A549 treated with AZD9567 at 1 μM for 4 hours (cell line): ENCODE results near the gene SUDS3. TPM values are rescaled to one million over a fixed set of nuclear protein-coding genes. Genes with fewer than 3 reads are reported as not detected.

Experiments used
- total RNA-seq: library from RNA; stranded (reverse); fragments of 200-300 nt; extraction: Qiagen RNA extraction; gene quantifications from 5 replicates; pipeline ENCODE4 v1.2.3, GENCODE V29; 2022; ENCODE audit not compliant: insufficient read depth

Gene SUDS3, protein sequence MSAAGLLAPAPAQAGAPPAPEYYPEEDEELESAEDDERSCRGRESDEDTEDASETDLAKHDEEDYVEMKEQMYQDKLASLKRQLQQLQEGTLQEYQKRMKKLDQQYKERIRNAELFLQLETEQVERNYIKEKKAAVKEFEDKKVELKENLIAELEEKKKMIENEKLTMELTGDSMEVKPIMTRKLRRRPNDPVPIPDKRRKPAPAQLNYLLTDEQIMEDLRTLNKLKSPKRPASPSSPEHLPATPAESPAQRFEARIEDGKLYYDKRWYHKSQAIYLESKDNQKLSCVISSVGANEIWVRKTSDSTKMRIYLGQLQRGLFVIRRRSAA
- 12.8 to 24.4 TPM (median 14.5 TPM) in 5 replicates for total RNA-seq

DNA sequence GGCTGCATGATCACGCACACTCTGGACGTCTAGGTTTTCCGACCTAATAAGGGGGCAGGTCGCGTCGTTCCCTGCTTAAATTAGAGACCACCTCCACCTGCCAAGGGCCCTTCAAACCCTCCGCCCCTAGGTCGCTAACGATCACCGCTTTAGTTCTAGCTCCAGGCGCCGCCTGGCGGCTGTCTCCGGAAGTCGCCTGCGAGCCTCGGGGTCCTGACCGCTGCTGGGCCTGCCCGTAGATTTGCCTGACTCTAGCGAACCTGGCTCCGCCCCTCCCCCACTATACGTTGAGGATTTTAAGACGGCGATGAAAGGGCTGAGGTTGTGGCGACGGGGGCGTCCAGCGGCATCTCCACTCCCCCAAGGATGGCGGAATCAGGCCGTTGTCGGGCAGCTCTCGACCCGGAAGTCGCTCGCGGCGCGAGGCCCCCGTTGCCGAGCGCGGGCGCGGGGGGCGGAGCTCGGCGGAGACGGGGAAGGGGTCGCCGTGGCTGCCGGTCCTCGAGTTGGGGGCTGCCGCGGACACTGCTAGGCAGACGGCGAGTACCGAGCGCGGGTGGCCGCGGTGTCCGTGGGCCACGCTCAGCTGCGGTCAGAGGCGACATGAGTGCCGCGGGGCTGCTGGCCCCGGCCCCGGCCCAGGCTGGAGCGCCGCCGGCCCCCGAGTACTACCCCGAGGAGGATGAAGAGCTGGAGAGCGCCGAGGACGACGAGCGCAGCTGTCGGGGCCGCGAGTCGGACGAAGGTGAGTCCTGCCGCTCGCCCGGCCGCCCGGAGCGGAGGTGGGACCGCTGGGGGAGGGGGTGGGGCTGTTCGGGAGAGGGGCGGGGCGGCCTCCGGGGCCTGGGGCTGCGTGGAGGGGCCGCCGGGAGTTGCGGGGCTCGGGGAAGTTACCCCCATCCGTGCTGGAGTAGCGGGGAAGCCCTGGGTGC, at the start of gene SUDS3:
Gene SUDS3 (plus strand): TSS at position 467 of the 932 bp plus-strand sequence. CDS start 137 bp downstream, at position 604.

DNA sequence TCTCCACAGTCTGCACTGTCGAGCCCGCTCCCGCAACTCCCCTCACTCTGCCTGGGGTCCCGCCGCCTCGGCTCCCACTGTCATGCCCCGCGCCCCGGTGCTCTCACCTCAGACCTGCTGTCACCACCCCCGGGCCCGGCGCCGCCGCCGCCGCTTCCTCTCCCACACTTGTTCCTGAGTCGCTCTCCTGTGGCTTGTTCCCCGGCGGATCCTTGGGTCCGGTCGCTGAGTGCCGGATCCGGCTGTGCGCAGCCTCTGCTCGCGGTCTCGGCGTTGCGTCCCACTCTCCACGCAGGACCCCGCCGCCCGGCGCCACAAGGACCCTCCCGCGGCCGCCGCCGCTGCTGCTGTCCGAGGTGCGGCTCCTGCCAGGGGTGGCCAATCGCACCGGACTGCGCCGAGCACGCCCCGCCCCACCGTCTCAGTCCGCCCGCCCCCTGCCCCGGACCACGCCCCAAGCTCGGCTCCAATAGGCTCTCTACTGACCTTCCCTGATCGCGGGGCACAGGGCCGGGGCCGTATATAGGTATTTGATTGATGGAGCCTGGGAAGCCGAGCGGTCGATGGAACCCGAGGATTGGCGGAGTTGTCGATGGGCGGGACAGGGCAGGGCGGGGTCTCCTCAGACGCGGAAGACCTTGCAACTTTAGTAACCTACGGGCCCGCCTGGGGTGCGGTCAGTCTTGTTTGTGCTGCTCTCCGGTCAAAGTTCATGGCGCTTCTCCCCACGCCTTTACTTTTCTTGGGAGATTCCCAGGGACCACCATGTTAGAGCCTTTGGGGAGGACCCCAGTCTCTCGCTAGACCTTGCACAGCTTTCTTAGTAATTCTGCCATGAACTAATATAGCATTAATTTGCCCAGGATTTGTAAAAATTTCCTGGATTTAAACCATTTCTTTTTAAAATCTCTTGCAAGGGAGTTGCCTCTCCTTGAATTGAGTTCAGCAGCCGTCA, 3.5 kb upstream of the SUDS3 start, which contains the start of gene TAOK3:
Gene TAOK3 (minus strand): TSS at position 367 of the 955 bp plus-strand sequence. CDS start 117,340 bp downstream, outside the sequence.

Other genes starting within 250 kb of the SUDS3 start
- 267 to 296 TPM (median 289 TPM) in 5 replicates for gene PEBP1, start 240.4 kb upstream of the SUDS3 start, total RNA-seq
- 8.7 to 24.2 TPM (median 10.2 TPM) in 5 replicates for gene TAOK3, start 3.6 kb upstream of the SUDS3 start, total RNA-seq